Activated CD4-positive, CD25-positive, alpha-beta regulatory T cell treated with anti-CD3 and anti-CD28 coated beads, Interleukin-2, amount 50 U/mL, for 72 hours (primary cell): ENCODE measurements around the gene TMEM47.

ENCODE experiments used
- DNase-seq: peaks from one replicate; pipeline ENCODE4 v3.0.0; 2021

Gene TMEM47

GRCh38 chrX:34656842-34657725 is at the start of gene TMEM47:
TSS of gene TMEM47 (minus strand) at chrX:34657285. CDS start at chrX:34657029, 256 bp downstream.
- DNase-seq: no peak

GRCh38 chrX:34687095-34687494 is 30.0 kb upstream of the TMEM47 start:
- DNase-seq: no peak

DNA sequence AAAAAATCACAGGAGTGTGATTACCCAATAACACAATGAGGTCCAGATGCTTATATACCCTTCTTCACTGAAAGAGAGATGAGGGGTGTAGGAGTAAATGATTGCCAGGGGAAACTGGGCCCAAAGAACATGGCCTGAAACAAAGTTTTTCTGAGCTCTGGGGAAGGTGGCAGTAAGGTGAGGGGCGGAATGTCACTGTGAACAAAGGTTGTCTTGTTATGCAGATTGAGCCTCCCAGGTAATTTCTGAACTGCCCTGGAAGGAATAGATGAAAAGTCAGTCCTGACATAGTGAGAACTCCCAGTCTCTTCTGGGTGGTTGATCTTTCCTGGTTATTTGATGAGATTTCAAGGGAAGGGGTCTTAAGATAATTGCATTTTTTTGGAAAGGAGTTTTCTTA is 2.5 kb upstream of the TMEM47 start:
- no peak for DNase-seq

GRCh38 chrX:34658326-34658725 is 1.2 kb upstream of the TMEM47 start:
- DNase-seq: no peak

DNA sequence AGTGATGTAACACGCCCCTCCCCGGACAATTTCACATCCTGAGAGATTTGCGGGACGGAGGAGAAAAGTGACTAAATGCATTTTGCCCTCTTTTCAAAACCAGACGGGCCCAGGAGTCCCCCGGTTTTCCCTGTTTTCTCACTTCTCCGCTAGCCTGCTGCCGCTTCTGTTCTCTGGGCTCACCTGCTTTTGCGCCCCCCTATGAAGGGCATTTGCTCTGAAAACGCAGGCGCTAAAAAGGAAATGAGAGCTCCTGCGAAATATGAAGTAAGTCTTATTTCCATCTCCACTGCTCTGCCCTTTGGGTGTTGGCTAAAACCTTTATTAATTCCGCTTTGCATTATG is 613 bp upstream of the TMEM47 start:
- DNase-seq: no peak

DNA sequence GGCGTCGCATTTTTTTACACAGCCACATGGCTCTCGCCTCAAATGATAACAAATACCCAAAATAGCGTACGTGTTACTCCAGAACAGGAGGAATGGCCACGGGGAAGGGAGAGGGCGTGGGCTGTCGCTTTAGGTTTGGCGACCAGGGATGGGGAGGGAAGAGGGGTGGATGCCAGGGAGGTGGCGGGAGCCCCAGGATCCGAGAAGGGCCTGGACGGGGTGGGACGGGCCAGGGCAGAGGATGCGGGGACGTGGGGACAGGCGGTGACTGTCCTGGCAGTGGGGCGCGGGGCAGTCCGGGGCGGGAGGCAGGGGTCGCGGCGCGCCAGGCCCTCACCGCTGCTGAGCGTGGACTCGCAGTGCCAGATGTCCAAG is 631 bp downstream of the TMEM47 start:
- DNase-seq: no peak

GRCh38 chrX:34655501-34656455 is 1.3 kb downstream of the TMEM47 start:
- DNase-seq: no peak

- no peak for DNase-seq
Observed at GRCh38 chrX:34654696-34655490, 2.2 kb downstream of the TMEM47 start.

GRCh38 chrX:34653811-34654210 is 3.3 kb downstream of the TMEM47 start:
- DNase-seq: no peak

DNA sequence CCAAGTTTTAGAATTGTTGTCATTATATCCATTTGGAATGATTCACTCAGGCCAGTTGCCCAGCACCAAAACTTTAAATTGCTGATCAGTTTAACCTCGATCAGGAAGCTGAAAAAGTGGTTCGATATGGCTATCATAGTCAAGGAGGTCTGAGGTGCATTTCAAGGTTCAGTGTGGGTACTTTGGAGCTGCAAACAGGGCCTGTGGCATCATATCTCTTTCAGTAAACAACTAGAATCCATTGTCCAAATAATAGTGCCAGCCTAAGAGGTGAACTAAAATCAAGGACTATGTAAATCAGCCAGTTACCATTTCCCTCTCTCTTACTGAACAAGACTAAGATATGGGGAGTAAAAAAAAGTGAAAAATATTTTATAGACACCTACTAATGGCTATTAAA is 14.2 kb downstream of the TMEM47 start:
- DNase-seq: no peak

DNA sequence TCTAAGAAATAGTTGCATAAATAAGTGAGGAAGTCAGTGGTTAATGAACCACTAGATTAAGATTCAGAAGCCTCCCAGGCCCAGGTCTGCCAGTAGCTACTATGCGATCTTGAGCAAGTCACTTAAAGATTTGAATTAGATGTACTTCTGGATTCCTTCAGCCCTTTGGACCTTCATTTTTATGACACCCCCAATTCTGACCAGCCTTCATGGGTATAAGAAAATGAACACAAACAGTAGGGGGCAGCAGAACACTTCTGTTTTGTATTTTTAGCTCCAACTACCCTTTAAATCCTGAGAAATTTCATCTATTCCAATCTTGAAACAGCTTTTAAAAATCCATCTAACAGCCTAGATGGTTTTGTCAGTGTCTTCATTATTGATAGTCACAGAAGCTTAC is 19.0 kb downstream of the TMEM47 start:
- DNase-seq: no peak

GRCh38 chrX:34634349-34634748 is 22.7 kb downstream of the TMEM47 start:
- no peak for DNase-seq

DNA sequence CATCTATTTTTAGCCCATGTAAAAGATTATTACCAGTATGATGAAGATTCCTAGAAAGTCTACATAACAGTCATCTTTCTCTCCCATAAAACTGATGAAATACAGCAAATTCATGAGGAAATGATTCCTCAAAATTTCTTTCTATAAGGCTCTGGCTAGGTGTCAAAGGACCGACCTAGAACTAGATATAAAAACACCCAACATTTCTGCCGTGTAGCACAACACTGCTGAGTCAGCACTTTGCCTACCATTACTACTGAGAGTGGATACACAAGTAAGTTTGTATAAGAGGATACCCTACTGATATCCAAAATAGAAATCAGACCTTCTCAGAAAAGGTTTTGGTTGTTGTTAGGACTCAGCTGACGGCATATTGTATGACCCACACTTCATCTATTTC is 24.7 kb downstream of the TMEM47 start:
- no peak for DNase-seq

GRCh38 chrX:34631479-34632220 is 25.4 kb downstream of the TMEM47 start:
- DNase-seq: no peak

GRCh38 chrX:34629572-34629971 is 27.5 kb downstream of the TMEM47 start:
- no peak for DNase-seq

GRCh38 chrX:34624416-34624815 is 32.7 kb downstream of the TMEM47 start:
- no peak for DNase-seq

GRCh38 chrX:34619920-34620319 is 37.2 kb downstream of the TMEM47 start:
- no peak for DNase-seq

DNA sequence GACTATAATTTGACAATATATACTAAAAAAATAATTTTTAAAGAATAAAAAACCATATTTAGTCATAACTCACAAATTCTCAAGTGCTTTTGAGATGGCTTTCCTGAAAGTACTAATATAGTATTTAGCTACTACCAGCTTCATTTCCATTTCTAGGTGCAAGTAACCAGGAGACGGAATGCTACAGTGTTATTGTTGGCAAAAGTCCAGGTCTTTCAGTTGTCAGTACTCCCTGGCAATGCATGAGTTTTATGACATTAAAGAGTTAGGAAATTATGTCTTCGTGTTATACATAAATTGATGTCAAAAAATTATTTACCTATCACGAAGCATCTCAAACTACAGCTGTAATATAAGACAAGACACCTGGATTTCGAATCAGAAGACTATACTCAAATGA is 45.0 kb downstream of the TMEM47 start:
- DNase-seq: no peak

- no peak for DNase-seq
Observed at GRCh38 chrX:34598362-34598761, 58.7 kb downstream of the TMEM47 start.

- no peak for DNase-seq
Observed at GRCh38 chrX:34586936-34587335, 70.1 kb downstream of the TMEM47 start.

- DNase-seq: no peak
Observed at GRCh38 chrX:34586346-34586911, 70.7 kb downstream of the TMEM47 start.

DNA sequence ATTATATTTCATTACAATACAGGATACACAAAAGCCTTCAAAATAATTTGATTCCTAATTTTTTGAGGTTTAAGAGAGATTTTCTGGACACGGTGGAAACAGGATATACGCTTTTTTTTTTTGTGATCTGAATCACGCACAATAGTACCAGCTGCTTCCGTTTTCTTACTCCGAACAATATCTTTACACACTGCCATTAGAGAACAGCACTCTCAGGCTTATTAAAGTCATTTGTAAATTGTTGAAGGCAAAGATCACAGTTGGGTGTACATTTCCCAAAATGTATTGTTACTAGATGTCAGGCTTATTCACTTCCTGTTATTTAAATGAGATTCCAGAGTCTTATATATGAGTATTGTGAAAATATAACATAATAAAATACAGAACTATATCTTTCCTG is 71.5 kb downstream of the TMEM47 start:
- DNase-seq: no peak
